Adrenal gland (tissue), 5 donors: ENCODE results near the gene GCH1.

Experiments
- CTCF ChIP-seq, 6 experiments: fragments of 450-650 bp in 4 of 6; fragments of 200-600 bp in 2 of 6; sonication (generic) in 1 of 6; IDR thresholded peaks; 1 replicate in 5 of 6; 2 replicates in 1 of 6; pipeline versions ENCODE4 v1.5.1 to v1.8.0; 2016 to 2021; ENCODE audit warnings: antibody characterized with exemption in 6 of 6, mild to moderate bottlenecking in 2 of 6, moderate library complexity in 1 of 6
- POLR2A ChIP-seq, 2 donors: fragments of 450-650 bp; IDR thresholded peaks; one replicate each; pipeline ENCODE4 v1.6.1; 2017; ENCODE audit warnings: antibody characterized with exemption in 2 of 2, mild to moderate bottlenecking in 2 of 2, moderate library complexity in 1 of 2
- donor health status: DM: no; HTN: no; CAD: no.

- TF ChIP-seq CTCF (IDR thresholded peaks at IDR 0.05) (no peak), POLR2A (IDR thresholded peaks at IDR 0.05) (no peak)
Measured at GRCh38 chr14:54836231-54836630, 66.4 kb downstream of the GCH1 start.
